Type B pancreatic cell (in vitro differentiated cells): Measurements from ENCODE around the gene CAPS2. TPM values are rescaled to one million over a fixed set of nuclear protein-coding genes. Genes with fewer than 3 reads are reported as not detected.

ENCODE experiments used
- DNase-seq: peaks from one replicate; pipeline ENCODE4 v3.0.0; 2021; ENCODE audit warnings: mixed read lengths; ENCODE audit not compliant: unreplicated experiment; ENCODE audit errors: extremely low spot score
- H3K27ac Mint-ChIP-seq: 2 replicates; pipeline ENCODE4 v1.8.0; 2021; ENCODE audit warnings: mild to moderate bottlenecking, mixed read lengths
- H3K27me3 Mint-ChIP-seq: 2 replicates; pipeline ENCODE4 v1.8.0; 2021; ENCODE audit warnings: mixed read lengths
- H3K36me3 Mint-ChIP-seq: 2 replicates; pipeline ENCODE4 v1.8.0; 2021; ENCODE audit warnings: mixed read lengths
- H3K4me1 Mint-ChIP-seq: one replicate; pipeline ENCODE4 v1.8.0; 2021; ENCODE audit warnings: mixed read lengths; ENCODE audit not compliant: unreplicated experiment
- H3K4me3 Mint-ChIP-seq: 2 replicates; pipeline ENCODE4 v1.8.0; 2021; ENCODE audit warnings: mild to moderate bottlenecking, mixed read lengths
- H3K9me3 Mint-ChIP-seq: 2 replicates; pipeline ENCODE4 v1.8.0; 2021; ENCODE audit warnings: mixed read lengths
- long read RNA-seq: library from polyadenylated mRNA; unstranded; transcript quantifications from one replicate; pipeline ENCODE4 v2.0.0, GENCODE V29; 2020
- total RNA-seq: library from RNA; stranded (reverse); gene quantifications from 2 replicates; pipeline ENCODE4 v1.2.1, GENCODE V29; 2021; ENCODE audit warnings: low replicate concordance
- TF ChIP-seq, protein P1 (sequence below): fragments of 200-600 bp; sonication (generic); conservative IDR thresholded peaks from 2 replicates; pipeline ENCODE4 v1.5.0; 2021; ENCODE audit warnings: antibody characterized with exemption, mild to moderate bottlenecking

CAPS2 gene
- 4.1 and 7.3 TPM in 2 replicates for total RNA-seq
- long read RNA-seq, partial matches to known transcripts: 1 of 8 reads
- long read RNA-seq, other reads (novel, unspliced or antisense): 6 of 8 reads

DNA sequence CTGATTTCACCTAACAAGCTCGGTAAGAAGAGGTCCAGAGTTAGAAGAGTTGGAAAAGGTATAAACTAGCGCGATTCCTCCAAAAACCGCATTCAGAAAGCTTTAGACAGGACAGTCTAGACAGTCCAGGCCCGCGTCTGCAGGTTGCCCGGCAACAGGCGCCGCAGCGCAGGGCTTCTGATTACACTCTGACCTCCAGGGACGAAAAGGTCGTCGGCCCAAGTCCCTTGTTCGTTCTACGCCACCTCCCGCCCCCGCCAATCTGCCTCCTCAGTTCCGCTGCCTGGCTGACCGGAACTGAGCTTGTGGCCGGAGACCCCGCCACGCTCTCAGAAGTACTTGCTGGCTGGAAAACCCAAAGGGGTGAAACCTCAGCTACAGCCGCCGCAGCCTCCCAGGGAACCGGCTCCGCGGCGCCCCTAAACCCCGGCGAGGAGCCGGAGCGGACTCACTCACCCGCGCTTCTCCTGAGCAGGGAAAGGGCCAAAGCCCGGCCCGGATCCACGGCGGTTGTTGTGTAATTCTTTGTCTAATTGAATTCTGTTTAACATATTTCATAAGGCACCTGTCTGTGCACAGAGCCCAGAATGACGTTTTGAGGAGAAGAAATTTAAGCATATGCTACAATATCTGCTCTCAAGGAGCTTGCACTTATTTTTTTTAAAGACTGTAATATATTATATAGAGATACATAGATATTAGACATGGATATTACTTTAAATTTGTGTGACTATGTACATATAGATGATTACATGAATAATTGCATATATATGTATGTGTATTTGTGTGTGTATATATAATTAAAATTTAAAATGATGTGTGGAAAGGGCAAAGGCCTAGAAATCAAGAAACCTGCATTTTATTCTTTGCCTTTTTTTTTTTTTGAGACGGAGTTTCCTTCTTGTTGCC is at the start of gene CAPS2:
Gene CAPS2 (minus strand): TSS at position 407 of the 909 bp plus-strand sequence. CDS start 3,826 bp downstream, outside the sequence.
- Mint-ChIP-seq H3K4me1 (peaks cover 11% of the 10 kb centered on the region), H3K4me3 (peak within 1 kb of the TSS; percentile 93), H3K27me3 (peaks cover 10% of the 10 kb centered on the region), H3K27ac (peak within 1 kb of the TSS; percentile 50), H3K9me3 (no peaks in the 10 kb centered on the region), H3K36me3 (no peaks in the 10 kb centered on the region)
- TF ChIP-seq, protein P1, sequence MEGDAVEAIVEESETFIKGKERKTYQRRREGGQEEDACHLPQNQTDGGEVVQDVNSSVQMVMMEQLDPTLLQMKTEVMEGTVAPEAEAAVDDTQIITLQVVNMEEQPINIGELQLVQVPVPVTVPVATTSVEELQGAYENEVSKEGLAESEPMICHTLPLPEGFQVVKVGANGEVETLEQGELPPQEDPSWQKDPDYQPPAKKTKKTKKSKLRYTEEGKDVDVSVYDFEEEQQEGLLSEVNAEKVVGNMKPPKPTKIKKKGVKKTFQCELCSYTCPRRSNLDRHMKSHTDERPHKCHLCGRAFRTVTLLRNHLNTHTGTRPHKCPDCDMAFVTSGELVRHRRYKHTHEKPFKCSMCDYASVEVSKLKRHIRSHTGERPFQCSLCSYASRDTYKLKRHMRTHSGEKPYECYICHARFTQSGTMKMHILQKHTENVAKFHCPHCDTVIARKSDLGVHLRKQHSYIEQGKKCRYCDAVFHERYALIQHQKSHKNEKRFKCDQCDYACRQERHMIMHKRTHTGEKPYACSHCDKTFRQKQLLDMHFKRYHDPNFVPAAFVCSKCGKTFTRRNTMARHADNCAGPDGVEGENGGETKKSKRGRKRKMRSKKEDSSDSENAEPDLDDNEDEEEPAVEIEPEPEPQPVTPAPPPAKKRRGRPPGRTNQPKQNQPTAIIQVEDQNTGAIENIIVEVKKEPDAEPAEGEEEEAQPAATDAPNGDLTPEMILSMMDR: no peak
- DNase-seq: peak; percentile 87

DNA sequence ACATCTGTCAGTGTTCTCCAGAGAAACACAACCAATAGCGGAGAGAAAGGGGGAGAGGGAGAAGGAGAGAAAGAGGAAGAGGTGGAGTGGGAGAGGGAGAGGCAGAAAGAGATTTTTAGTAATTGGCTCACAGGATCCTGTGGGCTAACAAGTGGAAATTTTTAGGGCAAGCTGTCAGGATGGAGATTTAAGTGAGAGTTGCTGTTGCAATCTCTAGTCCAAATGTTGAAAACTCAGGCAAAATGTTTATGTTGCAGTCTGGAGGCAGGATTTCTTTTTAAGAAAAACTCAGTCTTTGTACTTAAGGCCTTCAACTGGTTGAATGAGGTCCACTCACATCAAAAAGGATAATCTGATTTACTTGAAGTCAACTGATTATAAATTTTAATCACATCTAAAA is 48.2 kb upstream of the CAPS2 start:
- TF ChIP-seq, protein P1: no peak
- Mint-ChIP-seq H3K36me3 (peaks cover 1% of the 10 kb centered on the region), H3K4me3 (no peak overlapping the region), H3K4me1 (no peaks in the 10 kb centered on the region), H3K27me3 (no peaks in the 10 kb centered on the region), H3K27ac (no peak overlapping the region), H3K9me3 (no peaks in the 10 kb centered on the region)
- no peak for DNase-seq

DNA sequence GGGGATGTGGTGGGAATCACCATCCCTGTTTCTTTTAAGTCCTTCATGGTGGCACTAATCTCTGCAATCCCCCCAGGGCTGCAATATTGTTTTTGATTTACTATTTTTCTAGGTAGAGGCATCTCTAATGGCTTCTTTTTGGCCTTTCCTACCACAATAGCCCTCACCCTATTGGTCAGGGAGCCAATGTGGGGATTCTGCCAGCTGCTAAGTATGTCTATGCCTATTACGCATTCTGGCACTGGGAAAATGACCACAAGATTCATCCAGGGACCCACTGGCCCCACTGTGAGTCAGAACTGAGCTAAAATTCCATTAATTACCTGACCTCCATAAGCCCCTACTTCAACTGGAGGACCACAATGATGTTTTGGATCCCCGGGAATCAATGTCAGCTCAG is 44.8 kb upstream of the CAPS2 start:
- Mint-ChIP-seq H3K27ac (no peak overlapping the region), H3K4me3 (no peak overlapping the region), H3K9me3 (no peaks in the 10 kb centered on the region), H3K27me3 (no peaks in the 10 kb centered on the region), H3K36me3 (peaks cover 3% of the 10 kb centered on the region), H3K4me1 (no peaks in the 10 kb centered on the region)
- no peak for DNase-seq
- TF ChIP-seq, protein P1: no peak

DNA sequence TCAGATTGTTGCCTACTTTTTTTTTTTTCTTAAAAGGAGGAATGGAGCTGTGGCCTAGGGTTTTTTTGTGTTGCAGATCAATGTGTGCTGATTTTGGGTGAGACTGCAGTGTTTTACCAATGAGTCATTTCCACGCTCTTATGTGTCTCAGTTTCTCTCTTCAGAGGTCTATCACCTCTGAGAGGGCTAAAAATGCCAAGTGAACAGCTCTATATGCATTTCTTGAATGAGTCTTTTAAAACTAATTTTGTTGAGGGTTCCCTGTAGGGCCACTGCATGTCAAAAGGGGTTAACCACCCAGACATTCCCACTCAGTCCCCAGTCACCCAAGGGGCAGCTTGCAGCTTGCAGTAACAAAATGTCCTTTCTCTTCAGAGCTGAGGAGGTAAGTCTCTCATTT is 36.5 kb upstream of the CAPS2 start:
- no peak for DNase-seq
- H3K4me3 Mint-ChIP-seq: no peak overlapping the region
- H3K27ac Mint-ChIP-seq: no peak overlapping the region
- no peaks in the 10 kb centered on the region for H3K4me1 Mint-ChIP-seq
- H3K27me3 Mint-ChIP-seq: no peaks in the 10 kb centered on the region
- TF ChIP-seq, protein P1: no peak
- H3K9me3 Mint-ChIP-seq: no peaks in the 10 kb centered on the region
- H3K36me3 Mint-ChIP-seq: no peaks in the 10 kb centered on the region

DNA sequence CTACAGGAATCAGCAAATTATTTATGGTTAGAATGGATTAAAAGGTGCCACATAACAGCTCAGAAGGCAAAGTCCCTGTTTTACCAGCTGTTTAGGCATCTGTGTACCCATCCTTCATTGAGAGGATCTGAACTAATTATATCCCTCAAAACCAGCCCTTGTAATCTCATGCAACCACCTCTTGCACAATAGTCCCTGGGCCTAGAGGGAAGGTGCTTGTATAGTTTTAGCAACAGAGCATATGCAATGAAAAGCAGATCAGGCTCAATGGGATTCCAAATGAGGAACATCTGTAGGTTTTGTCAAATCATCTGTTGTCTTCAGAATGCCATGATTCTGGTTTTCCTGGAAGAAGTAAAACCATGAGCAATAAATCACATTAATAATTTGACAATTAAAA is 34.8 kb upstream of the CAPS2 start:
- no peaks in the 10 kb centered on the region for H3K36me3 Mint-ChIP-seq

More for the DNA sequence above, 34.8 kb upstream of the CAPS2 start:
- DNase-seq: no peak
- TF ChIP-seq, protein P1: no peak
- Mint-ChIP-seq H3K4me1 (no peaks in the 10 kb centered on the region), H3K27me3 (no peaks in the 10 kb centered on the region), H3K9me3 (no peaks in the 10 kb centered on the region), H3K27ac (no peak overlapping the region), H3K4me3 (no peak overlapping the region)
